Adrenal gland (tissue), 5 donors: ENCODE results near the gene CDC37L1.

Experiments used
- POLR2A ChIP-seq, 2 donors: fragments of 450-650 bp; IDR thresholded peaks; one replicate each; pipeline ENCODE4 v1.6.1; 2017; ENCODE audit warnings: antibody characterized with exemption in 2 of 2, mild to moderate bottlenecking in 2 of 2, moderate library complexity in 1 of 2
- TF ChIP-seq, protein P1 (sequence below), 6 experiments: fragments of 450-650 bp in 4 of 6; fragments of 200-600 bp in 2 of 6; sonication (generic) in 1 of 6; IDR thresholded peaks; 1 replicate in 5 of 6; 2 replicates in 1 of 6; pipeline versions ENCODE4 v1.5.1 to v1.8.0; 2016 to 2021; ENCODE audit warnings: antibody characterized with exemption in 6 of 6, mild to moderate bottlenecking in 2 of 6, moderate library complexity in 1 of 6
- donor health status: DM: no; HTN: no; CAD: no.

- TF ChIP-seq, protein P1, sequence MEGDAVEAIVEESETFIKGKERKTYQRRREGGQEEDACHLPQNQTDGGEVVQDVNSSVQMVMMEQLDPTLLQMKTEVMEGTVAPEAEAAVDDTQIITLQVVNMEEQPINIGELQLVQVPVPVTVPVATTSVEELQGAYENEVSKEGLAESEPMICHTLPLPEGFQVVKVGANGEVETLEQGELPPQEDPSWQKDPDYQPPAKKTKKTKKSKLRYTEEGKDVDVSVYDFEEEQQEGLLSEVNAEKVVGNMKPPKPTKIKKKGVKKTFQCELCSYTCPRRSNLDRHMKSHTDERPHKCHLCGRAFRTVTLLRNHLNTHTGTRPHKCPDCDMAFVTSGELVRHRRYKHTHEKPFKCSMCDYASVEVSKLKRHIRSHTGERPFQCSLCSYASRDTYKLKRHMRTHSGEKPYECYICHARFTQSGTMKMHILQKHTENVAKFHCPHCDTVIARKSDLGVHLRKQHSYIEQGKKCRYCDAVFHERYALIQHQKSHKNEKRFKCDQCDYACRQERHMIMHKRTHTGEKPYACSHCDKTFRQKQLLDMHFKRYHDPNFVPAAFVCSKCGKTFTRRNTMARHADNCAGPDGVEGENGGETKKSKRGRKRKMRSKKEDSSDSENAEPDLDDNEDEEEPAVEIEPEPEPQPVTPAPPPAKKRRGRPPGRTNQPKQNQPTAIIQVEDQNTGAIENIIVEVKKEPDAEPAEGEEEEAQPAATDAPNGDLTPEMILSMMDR (IDR thresholded peaks at IDR 0.05), result no peak
- TF ChIP-seq POLR2A (IDR thresholded peaks at IDR 0.05), result no peak
Observed at GRCh38 chr9:4680173-4680525, 780 bp downstream of the CDC37L1 start.
